ENCODE results near the gene REM2. TPM values are rescaled to one million over a fixed set of nuclear protein-coding genes. Genes with fewer than 3 reads are reported as not detected.
"Not testable (repeated sequence)": the region's sequence is repeated elsewhere in the genome, so short reads cannot be mapped to it uniquely, and the experiment has no call there.

The REM2 gene
- total RNA-seq, 2 donors from 2014 or later: 0.77 to 1.2 TPM

DNA sequence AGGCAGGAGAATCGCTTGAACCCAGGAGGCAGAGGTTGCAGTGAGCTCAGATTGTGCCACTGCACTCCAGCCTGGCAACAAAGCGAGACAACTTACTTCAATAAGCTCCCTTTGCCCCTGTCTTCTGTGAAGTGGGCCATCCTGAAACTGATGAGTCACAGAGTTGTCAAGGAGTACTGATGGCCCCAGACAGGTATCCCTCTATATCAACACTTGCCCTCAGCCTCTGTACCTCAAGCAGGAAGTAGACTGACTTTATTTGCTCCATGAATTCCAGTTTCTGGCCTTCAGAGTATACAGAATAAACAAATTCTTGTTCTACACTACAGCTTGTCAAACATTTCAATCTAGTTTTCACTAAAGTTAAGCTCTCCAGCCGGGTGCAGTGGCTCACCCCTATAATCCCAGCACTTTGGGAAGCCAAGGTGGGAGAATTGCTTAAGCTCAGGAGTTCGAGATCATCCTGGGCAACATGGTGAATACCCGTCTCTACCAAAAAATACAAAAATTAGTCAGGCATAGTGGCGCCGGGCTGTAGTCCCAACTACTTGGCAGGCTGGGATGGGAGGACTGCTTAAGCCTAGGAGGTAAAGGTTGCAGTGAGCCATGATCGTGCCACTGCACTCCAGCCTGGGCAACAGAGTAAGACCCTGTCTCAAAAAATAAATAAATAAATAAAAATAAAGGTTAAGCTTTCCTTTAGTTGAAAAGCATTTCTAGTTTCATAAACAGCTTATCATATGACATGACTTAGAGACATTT is 27.9 kb upstream of the REM2 start:
- no peak overlapping the region for H3K27ac Mint-ChIP-seq
- no peaks in the 10 kb centered on the region for H3K27me3 ChIP-seq (ENCODE audit: control insufficient read depth, insufficient read depth, low read length, poor library complexity, severe bottlenecking)

DNA sequence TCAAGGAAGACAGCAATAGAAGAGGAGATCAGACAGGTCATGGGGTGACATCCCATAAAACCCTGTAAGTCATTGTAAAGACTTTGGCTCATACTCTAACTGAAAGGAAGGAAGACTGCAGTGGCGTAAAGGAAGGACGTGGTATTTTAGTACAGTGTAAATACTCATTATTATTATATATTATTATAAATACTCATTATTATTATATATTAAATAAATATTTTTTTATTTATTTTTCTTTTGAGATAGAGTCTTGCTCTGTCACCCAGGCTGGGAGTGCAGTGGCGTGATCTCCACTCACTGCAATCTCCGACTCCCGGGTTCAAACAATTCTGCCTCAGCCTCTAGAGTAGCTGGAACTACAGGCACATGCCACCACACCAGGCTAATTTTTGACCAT is 26.6 kb upstream of the REM2 start:
- Histone ChIP-seq H3K27me3 (ENCODE audit: control insufficient read depth, insufficient read depth, low read length, poor library complexity, severe bottlenecking) (no peaks in the 10 kb centered on the region), H3K9ac (ENCODE audit: extremely low read depth, low read length, poor library complexity, severe bottlenecking) (no peak overlapping the region), H3K9me3 (ENCODE audit: control insufficient read depth, low read length) (peaks cover 9% of the 10 kb centered on the region), H3K36me3 (ENCODE audit: control insufficient read depth, insufficient read depth, low read length) (no peaks in the 10 kb centered on the region), H3K27ac (ENCODE audit: low read depth, low read length) (no peak overlapping the region), H3K4me1 (ENCODE audit: control insufficient read depth, insufficient read depth, low read length) (peaks cover 3% of the 10 kb centered on the region), H3K4me3 (ENCODE audit: low read length) (no peak overlapping the region)
- Mint-ChIP-seq H3K9me3 (peaks cover 3% of the 10 kb centered on the region), H3K4me3 (no peak overlapping the region), H3K27ac (no peak overlapping the region), H3K36me3 (ENCODE audit: low read depth) (no peaks in the 10 kb centered on the region), H3K27me3 (ENCODE audit: insufficient read depth) (no peaks in the 10 kb centered on the region), H3K4me1 (peaks cover 10% of the 10 kb centered on the region)
- no peak for DNase-seq
- TF ChIP-seq, protein P1, sequence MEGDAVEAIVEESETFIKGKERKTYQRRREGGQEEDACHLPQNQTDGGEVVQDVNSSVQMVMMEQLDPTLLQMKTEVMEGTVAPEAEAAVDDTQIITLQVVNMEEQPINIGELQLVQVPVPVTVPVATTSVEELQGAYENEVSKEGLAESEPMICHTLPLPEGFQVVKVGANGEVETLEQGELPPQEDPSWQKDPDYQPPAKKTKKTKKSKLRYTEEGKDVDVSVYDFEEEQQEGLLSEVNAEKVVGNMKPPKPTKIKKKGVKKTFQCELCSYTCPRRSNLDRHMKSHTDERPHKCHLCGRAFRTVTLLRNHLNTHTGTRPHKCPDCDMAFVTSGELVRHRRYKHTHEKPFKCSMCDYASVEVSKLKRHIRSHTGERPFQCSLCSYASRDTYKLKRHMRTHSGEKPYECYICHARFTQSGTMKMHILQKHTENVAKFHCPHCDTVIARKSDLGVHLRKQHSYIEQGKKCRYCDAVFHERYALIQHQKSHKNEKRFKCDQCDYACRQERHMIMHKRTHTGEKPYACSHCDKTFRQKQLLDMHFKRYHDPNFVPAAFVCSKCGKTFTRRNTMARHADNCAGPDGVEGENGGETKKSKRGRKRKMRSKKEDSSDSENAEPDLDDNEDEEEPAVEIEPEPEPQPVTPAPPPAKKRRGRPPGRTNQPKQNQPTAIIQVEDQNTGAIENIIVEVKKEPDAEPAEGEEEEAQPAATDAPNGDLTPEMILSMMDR (conservative IDR thresholded peaks at IDR 0.05): no peak
- 91 to 94% methylated on average over 3 of the region's 5 CpGs for WGBS, 2 experiments (ENCODE audit: insufficient coverage in 1 of 2, insufficient read length in 1 of 2)

More for the DNA sequence above, 27.9 kb upstream of the REM2 start:
- Mint-ChIP-seq H3K4me1 (peaks cover 10% of the 10 kb centered on the region), H3K27me3 (ENCODE audit: insufficient read depth) (no peaks in the 10 kb centered on the region), H3K36me3 (ENCODE audit: low read depth) (no peaks in the 10 kb centered on the region), H3K4me3 (no peak overlapping the region), H3K9me3 (peaks cover 3% of the 10 kb centered on the region)
- TF ChIP-seq, protein P1 (conservative IDR thresholded peaks at IDR 0.05): no peak
- DNase-seq: no peak
- whole genome bisulfite sequencing, 2 experiments (ENCODE audit: insufficient coverage in 1 of 2, insufficient read length in 1 of 2): 92 to 98% methylated on average over 7 to 8 of the region's 8 CpGs
- Histone ChIP-seq H3K36me3 (ENCODE audit: control insufficient read depth, insufficient read depth, low read length) (no peaks in the 10 kb centered on the region), H3K4me3 (ENCODE audit: low read length) (no peak overlapping the region), H3K9ac (ENCODE audit: extremely low read depth, low read length, poor library complexity, severe bottlenecking) (no peak overlapping the region), H3K27ac (ENCODE audit: low read depth, low read length) (no peak overlapping the region), H3K4me1 (ENCODE audit: control insufficient read depth, insufficient read depth, low read length) (peaks cover 3% of the 10 kb centered on the region), H3K9me3 (ENCODE audit: control insufficient read depth, low read length) (peaks cover 9% of the 10 kb centered on the region)

DNA sequence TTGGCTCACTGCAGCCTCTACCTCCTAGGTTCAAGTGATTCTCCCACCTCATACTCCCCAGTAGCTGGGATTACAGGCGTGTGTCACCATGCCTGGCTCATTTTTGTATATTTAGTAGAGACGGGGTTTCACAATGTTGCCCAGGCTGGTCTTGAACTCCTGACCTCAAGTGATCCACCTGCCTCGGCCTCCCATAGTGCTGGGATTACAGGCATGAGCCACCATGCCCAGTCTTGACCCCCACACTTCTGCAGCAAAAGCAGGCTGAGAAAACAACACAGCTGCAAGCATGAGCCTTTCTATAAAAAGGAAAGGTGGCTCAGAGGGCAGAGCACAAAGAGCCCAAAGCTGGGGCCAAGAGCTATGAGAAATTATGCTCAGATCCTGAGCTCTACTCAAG is 22.6 kb upstream of the REM2 start:
- not testable (repeated sequence) for H3K27ac ChIP-seq (ENCODE audit: low read depth, low read length); H3K4me3 ChIP-seq (ENCODE audit: low read length); H3K36me3 Mint-ChIP-seq (ENCODE audit: low read depth); H3K27me3 ChIP-seq (ENCODE audit: control insufficient read depth, insufficient read depth, low read length, poor library complexity, severe bottlenecking); H3K4me3 Mint-ChIP-seq; H3K27me3 Mint-ChIP-seq (ENCODE audit: insufficient read depth); H3K9me3 Mint-ChIP-seq; H3K4me1 ChIP-seq (ENCODE audit: control insufficient read depth, insufficient read depth, low read length); DNase-seq; H3K9ac ChIP-seq (ENCODE audit: extremely low read depth, low read length, poor library complexity, severe bottlenecking); H3K9me3 ChIP-seq (ENCODE audit: control insufficient read depth, low read length); H3K4me1 Mint-ChIP-seq; H3K36me3 ChIP-seq (ENCODE audit: control insufficient read depth, insufficient read depth, low read length); H3K27ac Mint-ChIP-seq
- WGBS, 2 experiments (ENCODE audit: insufficient coverage in 1 of 2, insufficient read length in 1 of 2): 91 to 98% methylated on average over 3 of the region's 3 CpGs

DNA sequence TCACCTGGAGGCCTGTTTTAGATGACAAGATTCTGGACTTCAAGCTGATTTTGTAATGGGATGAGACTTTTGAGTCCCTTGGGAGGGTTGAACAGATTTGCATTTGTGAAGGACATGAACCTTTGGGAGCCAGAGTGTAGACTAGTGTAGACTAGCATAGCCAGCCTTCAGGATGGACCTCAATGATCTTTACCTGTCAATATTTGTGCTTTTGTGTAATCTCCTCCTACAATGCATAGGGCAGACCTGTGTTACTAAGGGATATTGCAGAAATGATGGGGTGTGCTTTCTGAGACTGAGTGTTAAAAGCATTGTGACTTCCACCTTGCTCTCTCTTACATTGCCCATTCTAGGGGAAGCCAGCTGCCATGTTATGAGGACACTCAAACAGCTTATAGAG is 21.4 kb upstream of the REM2 start:
- Mint-ChIP-seq H3K27ac (no peak overlapping the region), H3K9me3 (peaks cover 3% of the 10 kb centered on the region), H3K27me3 (ENCODE audit: insufficient read depth) (no peaks in the 10 kb centered on the region), H3K36me3 (ENCODE audit: low read depth) (no peaks in the 10 kb centered on the region), H3K4me1 (peaks cover 2% of the 10 kb centered on the region), H3K4me3 (no peak overlapping the region)
- Histone ChIP-seq H3K27ac (ENCODE audit: low read depth, low read length) (no peak overlapping the region), H3K4me1 (ENCODE audit: control insufficient read depth, insufficient read depth, low read length) (no peaks in the 10 kb centered on the region), H3K36me3 (ENCODE audit: control insufficient read depth, insufficient read depth, low read length) (no peaks in the 10 kb centered on the region), H3K27me3 (ENCODE audit: control insufficient read depth, insufficient read depth, low read length, poor library complexity, severe bottlenecking) (no peaks in the 10 kb centered on the region), H3K9ac (ENCODE audit: extremely low read depth, low read length, poor library complexity, severe bottlenecking) (no peak overlapping the region), H3K9me3 (ENCODE audit: control insufficient read depth, low read length) (peaks cover 9% of the 10 kb centered on the region), H3K4me3 (ENCODE audit: low read length) (no peak overlapping the region)
- DNase-seq: no peak
- TF ChIP-seq, protein P1 (conservative IDR thresholded peaks at IDR 0.05): no peak
